SU-DHL-6 (cell line): ENCODE measurements around the gene IRF2BPL.

Experiments used
- H2AFZ ChIP-seq: fragments of 200-600 bp; sonication (generic); 2 replicates; pipeline ENCODE4 v1.6.1; 2014; ENCODE audit warnings: low read depth, mild to moderate bottlenecking, moderate library complexity, mixed read lengths, antibody characterized with exemption, low read length; ENCODE audit not compliant: severe bottlenecking
- H3F3A ChIP-seq: fragments of 200-600 bp; shearing (Covaris generic); 2 replicates; pipeline ENCODE4 v1.6.0; 2016; ENCODE audit warnings: antibody characterized with exemption, mild to moderate bottlenecking; ENCODE audit not compliant: insufficient read depth
- H3K27ac ChIP-seq: fragments of 200-600 bp; sonication (generic); 2 replicates; pipeline ENCODE4 v1.5.1; 2016; ENCODE audit warnings: low read depth, mild to moderate bottlenecking, low read length, moderate library complexity, mixed read lengths
- H3K27me3 ChIP-seq: fragments of 200-600 bp; sonication (generic), shearing (Covaris generic); 2 replicates; pipeline ENCODE4 v1.6.0; 2014; ENCODE audit warnings: mild to moderate bottlenecking, low read length
- H3K36me3 ChIP-seq: fragments of 200-600 bp; sonication (generic); 2 replicates; pipeline ENCODE4 v1.6.1; 2014; ENCODE audit warnings: mild to moderate bottlenecking, low read length, mixed read lengths
- H3K4me2 ChIP-seq: fragments of 300-600, 200-600 bp; shearing (Covaris generic), sonication (generic); 2 replicates; pipeline ENCODE4 v1.6.0; 2014; ENCODE audit warnings: low read length, low read depth, mild to moderate bottlenecking; ENCODE audit not compliant: poor library complexity, severe bottlenecking
- H3K4me3 ChIP-seq: fragments of 200-600 bp; sonication (generic); 2 replicates; pipeline ENCODE4 v1.5.1; 2014; ENCODE audit warnings: antibody characterized with exemption, low read length, mild to moderate bottlenecking, mixed read lengths; ENCODE audit not compliant: insufficient read depth, poor library complexity, severe bottlenecking
- H3K79me2 ChIP-seq: fragments of 200-600 bp; sonication (generic); 2 replicates; pipeline ENCODE4 v1.6.1; 2014; ENCODE audit warnings: mild to moderate bottlenecking, low read length, moderate library complexity; ENCODE audit not compliant: insufficient read depth
- H3K9ac ChIP-seq: fragments of 200-600 bp; sonication (generic); 2 replicates; pipeline ENCODE4 v1.7.0; 2014; ENCODE audit warnings: mild to moderate bottlenecking, low read length
- H3K9me2 ChIP-seq: fragments of 200-600 bp; sonication (generic); replicated peaks from 2 replicates; pipeline ENCODE4 v1.6.1; 2014; ENCODE audit warnings: low read length; ENCODE audit not compliant: insufficient read depth
- H3K9me3 ChIP-seq: fragments of 200-600 bp; sonication (generic); 2 replicates; pipeline ENCODE4 v1.6.1; 2014; ENCODE audit warnings: low read length, mixed read lengths; ENCODE audit not compliant: insufficient read depth
- H4K20me1 ChIP-seq: fragments of 200-600 bp; sonication (generic); 2 replicates; pipeline ENCODE4 v1.6.1; 2014; ENCODE audit warnings: low read depth, mild to moderate bottlenecking, antibody characterized with exemption, low read length, moderate library complexity, mixed read lengths
- CTCF ChIP-seq: fragments of 200-600 bp; sonication (generic); IDR thresholded peaks from one replicate; pipeline ENCODE4 v1.5.1; 2017; ENCODE audit warnings: antibody characterized with exemption, mild to moderate bottlenecking, low read length, moderate library complexity; ENCODE audit not compliant: insufficient read depth, poor library complexity, severe bottlenecking
- EZH2phosphoT487 ChIP-seq: fragments of 200-600 bp; sonication (generic), shearing (Covaris generic); conservative IDR thresholded peaks from 2 replicates; pipeline ENCODE4 v1.6.1; 2018; ENCODE audit warnings: mild to moderate bottlenecking, antibody characterized with exemption, low read length, moderate library complexity, mixed read lengths

IRF2BPL gene

GRCh38 chr14:77065851-77066577, 37.5 kb upstream of the IRF2BPL start:
- H3K9ac ChIP-seq: no peak overlapping the region
- no peaks in the 10 kb centered on the region for H3K9me2 ChIP-seq
- no peaks in the 10 kb centered on the region for H3K27me3 ChIP-seq
- H2AFZ ChIP-seq: no peak overlapping the region
- H4K20me1 ChIP-seq: no peaks in the 10 kb centered on the region
- no peak overlapping the region for H3K4me2 ChIP-seq
- H3K9me3 ChIP-seq: no peaks in the 10 kb centered on the region
- H3F3A ChIP-seq: no peaks in the 10 kb centered on the region
- H3K36me3 ChIP-seq: no peaks in the 10 kb centered on the region
- H3K4me3 ChIP-seq: no peak overlapping the region
- H3K27ac ChIP-seq: no peak overlapping the region
- TF ChIP-seq CTCF: no peak
- no peak for TF ChIP-seq EZH2phosphoT487
- no peaks in the 10 kb centered on the region for H3K79me2 ChIP-seq

DNA sequence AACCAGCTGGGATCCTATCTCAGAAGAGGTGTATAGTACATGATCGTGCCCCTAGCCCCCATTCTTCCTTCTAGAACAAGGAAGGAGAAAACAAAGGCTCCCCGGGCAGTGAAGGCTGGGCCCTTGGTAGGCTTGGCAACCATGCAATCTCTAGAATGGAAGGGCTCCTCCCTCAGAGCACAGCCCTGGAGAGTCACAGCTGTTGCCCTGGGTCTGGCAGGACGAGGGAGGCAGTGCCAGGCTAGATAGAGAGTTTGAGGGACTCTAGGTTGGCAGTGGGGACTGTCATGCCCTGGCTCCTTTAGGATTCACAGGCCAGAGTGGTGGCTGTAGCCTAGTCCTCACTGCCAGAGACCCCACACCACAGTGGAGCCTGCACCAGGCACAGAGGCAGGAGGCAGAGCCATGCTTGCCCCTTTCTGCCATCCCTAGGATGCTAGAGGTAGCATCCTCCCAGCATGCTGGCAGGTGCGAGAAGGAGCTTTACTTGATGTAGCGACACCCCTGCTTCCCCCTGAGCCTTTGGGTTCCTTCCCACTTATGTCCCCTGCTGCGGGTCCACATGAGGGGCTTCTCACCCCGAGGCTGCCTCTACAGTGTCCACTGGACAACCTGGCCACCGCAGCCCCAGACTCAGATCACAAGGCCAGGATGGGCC, 36.1 kb upstream of the IRF2BPL start:
- Histone ChIP-seq H3K9ac (no peak overlapping the region), H3K79me2 (no peaks in the 10 kb centered on the region), H3K9me3 (no peaks in the 10 kb centered on the region), H2AFZ (no peak overlapping the region), H4K20me1 (no peaks in the 10 kb centered on the region), H3K4me3 (no peak overlapping the region), H3F3A (no peaks in the 10 kb centered on the region), H3K27ac (no peak overlapping the region), H3K4me2 (no peak overlapping the region), H3K9me2 (no peaks in the 10 kb centered on the region), H3K27me3 (no peaks in the 10 kb centered on the region), H3K36me3 (no peaks in the 10 kb centered on the region)
- TF ChIP-seq EZH2phosphoT487 (no peak), CTCF (no peak)

DNA sequence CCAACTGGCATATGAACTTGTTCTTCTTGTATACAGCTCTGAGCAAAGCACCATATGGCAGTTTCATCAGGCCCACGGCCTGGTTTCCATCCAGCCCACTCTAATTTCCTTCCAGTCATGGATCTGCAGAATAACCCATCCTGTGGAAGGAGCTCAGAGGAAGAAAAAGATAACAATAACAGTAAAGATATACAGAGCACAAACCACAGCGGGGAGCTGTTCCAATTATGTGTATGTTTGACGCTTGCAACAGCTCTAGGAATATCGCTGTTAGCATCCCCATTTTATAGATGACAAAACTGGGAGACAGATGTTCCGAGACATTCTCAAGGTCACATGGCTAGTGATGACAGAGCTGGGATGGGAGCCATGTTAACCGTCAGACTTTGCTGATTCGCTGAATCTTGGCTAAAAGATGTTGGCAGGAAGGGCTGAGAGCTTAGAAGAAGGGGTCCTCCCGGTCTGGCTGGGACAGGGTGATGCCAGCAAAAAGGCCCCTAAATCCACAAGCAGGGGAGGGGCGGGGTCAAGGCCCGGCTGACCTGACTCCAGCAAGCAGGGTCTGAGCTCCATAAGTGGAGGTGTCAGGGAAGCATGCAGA, 35.2 kb upstream of the IRF2BPL start:
- no peak overlapping the region for H3K27ac ChIP-seq
- H3K36me3 ChIP-seq: no peaks in the 10 kb centered on the region
- no peaks in the 10 kb centered on the region for H3K9me2 ChIP-seq
- no peaks in the 10 kb centered on the region for H4K20me1 ChIP-seq
- H3K9me3 ChIP-seq: no peaks in the 10 kb centered on the region
- H3K4me2 ChIP-seq: no peak overlapping the region
- no peak for TF ChIP-seq CTCF
- no peak for TF ChIP-seq EZH2phosphoT487
- H3K79me2 ChIP-seq: no peaks in the 10 kb centered on the region
- H2AFZ ChIP-seq: no peak overlapping the region
- no peaks in the 10 kb centered on the region for H3K27me3 ChIP-seq
- H3K4me3 ChIP-seq: no peak overlapping the region
- no peaks in the 10 kb centered on the region for H3F3A ChIP-seq
- no peak overlapping the region for H3K9ac ChIP-seq
